ENCODE data around the gene ADCY5. TPM values are rescaled to one million over a fixed set of nuclear protein-coding genes. Genes with fewer than 3 reads are reported as not detected.

The ADCY5 gene
- total RNA-seq, 6 experiments from 2014 or later: 0.09 to 0.95 (median 0.19) TPM

- Mint-ChIP-seq H3K4me1 (ENCODE audit: low read depth) (peaks cover 8% of the 10 kb centered on the region), H3K27me3 (ENCODE audit: insufficient read depth) (peaks cover 44% of the 10 kb centered on the region), H3K4me3 (no peak overlapping the region), H3K36me3 (ENCODE audit: low read depth) (no peaks in the 10 kb centered on the region; the same call in 1 of the 2 replicates), H3K27ac (no peak overlapping the region), H3K9me3 (no peaks in the 10 kb centered on the region; the same call in 1 of the 2 replicates)
- DNase-seq: no peak
- no peak for TF ChIP-seq CTCF (IDR thresholded peaks at IDR 0.05)
Measured at GRCh38 chr3:123350971-123351370, 97.9 kb downstream of the ADCY5 start.

GRCh38 chr3:123349566-123350435 is 99.1 kb downstream of the ADCY5 start:
- TF ChIP-seq CTCF (IDR thresholded peaks at IDR 0.05): no peak
- Mint-ChIP-seq H3K4me1 (ENCODE audit: low read depth) (peaks cover 9% of the 10 kb centered on the region), H3K27ac (no peak overlapping the region), H3K9me3 (no peaks in the 10 kb centered on the region; the same call in 1 of the 2 replicates), H3K36me3 (ENCODE audit: low read depth) (no peaks in the 10 kb centered on the region; the same call in 1 of the 2 replicates), H3K4me3 (no peak overlapping the region), H3K27me3 (ENCODE audit: insufficient read depth) (peaks cover 51% of the 10 kb centered on the region)
- DNase-seq: no peak

- H3K27ac Mint-ChIP-seq: no peak overlapping the region
- H3K4me3 Mint-ChIP-seq: no peak overlapping the region
- H3K9me3 Mint-ChIP-seq: no peaks in the 10 kb centered on the region
- peaks cover 14% of the 10 kb centered on the region for H3K4me1 Mint-ChIP-seq (ENCODE audit: low read depth)
- TF ChIP-seq CTCF (IDR thresholded peaks at IDR 0.05): no peak
- no peak for DNase-seq
- peaks cover 48% of the 10 kb centered on the region for H3K27me3 Mint-ChIP-seq (ENCODE audit: insufficient read depth)
- H3K36me3 Mint-ChIP-seq (ENCODE audit: low read depth): no peaks in the 10 kb centered on the region; the same call in 1 of the 2 replicates
Measured at GRCh38 chr3:123349201-123349535, 99.7 kb downstream of the ADCY5 start.

GRCh38 chr3:123348471-123349200 is 100.3 kb downstream of the ADCY5 start:
- Mint-ChIP-seq H3K27me3 (ENCODE audit: insufficient read depth) (peaks cover 45% of the 10 kb centered on the region), H3K9me3 (no peaks in the 10 kb centered on the region), H3K27ac (no peak overlapping the region), H3K36me3 (ENCODE audit: low read depth) (no peaks in the 10 kb centered on the region), H3K4me3 (no peak overlapping the region), H3K4me1 (ENCODE audit: low read depth) (peaks cover 14% of the 10 kb centered on the region)
- no peak for DNase-seq
- TF ChIP-seq CTCF (IDR thresholded peaks at IDR 0.05): no peak

GRCh38 chr3:123347691-123348264 is 101.1 kb downstream of the ADCY5 start:
- no peak for TF ChIP-seq CTCF (IDR thresholded peaks at IDR 0.05)
- peaks cover 49% of the 10 kb centered on the region for H3K27me3 Mint-ChIP-seq (ENCODE audit: insufficient read depth)
- H3K36me3 Mint-ChIP-seq (ENCODE audit: low read depth): no peaks in the 10 kb centered on the region
- H3K4me1 Mint-ChIP-seq (ENCODE audit: low read depth): peaks cover 12% of the 10 kb centered on the region
- no peak for DNase-seq
- H3K27ac Mint-ChIP-seq: no peak overlapping the region
- H3K9me3 Mint-ChIP-seq: no peaks in the 10 kb centered on the region
- H3K4me3 Mint-ChIP-seq: no peak overlapping the region

Data from HFFc6 (cell line).